Spleen (tissue), 11 donors: ENCODE data around the gene TMEM243. TPM values are rescaled to one million over a fixed set of nuclear protein-coding genes. Genes with fewer than 3 reads are reported as not detected.

Source experiments
- DNase-seq: peaks from one replicate; pipeline ENCODE4 v3.0.0-alpha.2; 2020
- H3K27ac ChIP-seq, 8 donors: fragments of 200-600 bp; sonication (generic) in 7 of 8; 1 replicate in 4 of 8; 2 replicates in 4 of 8; pipeline versions ENCODE4 v1.5.0 to v1.8.0; 2016 to 2021; ENCODE audit warnings: inconsistent platforms in 4 of 8, mild to moderate bottlenecking in 4 of 8, moderate library complexity in 1 of 8
- H3K27me3 ChIP-seq, 7 donors: fragments of 200-600 bp; sonication (generic) in 6 of 7; replicated peaks in 1 of 7; 1 replicate in 4 of 7; 2 replicates in 3 of 7; pipeline versions ENCODE4 v1.5.0 to v1.8.0; 2016 to 2021; ENCODE audit warnings: inconsistent platforms in 3 of 7, mild to moderate bottlenecking in 1 of 7
- H3K36me3 ChIP-seq, 6 donors: fragments of 200-600 bp; sonication (generic) in 5 of 6; 1 replicate in 4 of 6; 2 replicates in 2 of 6; pipeline versions ENCODE4 v1.5.0 to v1.8.0; 2016 to 2021; ENCODE audit warnings: inconsistent platforms in 2 of 6
- H3K4me1 ChIP-seq, 6 donors: fragments of 200-600 bp; sonication (generic) in 5 of 6; 1 replicate in 3 of 6; 2 replicates in 3 of 6; pipeline versions ENCODE4 v1.5.0 to v1.8.0; 2016 to 2021; ENCODE audit warnings: inconsistent platforms in 3 of 6
- H3K4me3 ChIP-seq, 8 donors: fragments of 200-600 bp; sonication (generic) in 7 of 8; 1 replicate in 4 of 8; 2 replicates in 4 of 8; pipeline versions ENCODE4 v1.5.0 to v1.8.0; 2016 to 2021; ENCODE audit warnings: inconsistent platforms in 4 of 8, mild to moderate bottlenecking in 4 of 8, moderate library complexity in 2 of 8
- H3K9me3 ChIP-seq, 8 donors: fragments of 200-600 bp; sonication (generic) in 7 of 8; 1 replicate in 4 of 8; 2 replicates in 4 of 8; pipeline versions ENCODE4 v1.5.0 to v1.8.0; 2016 to 2021; ENCODE audit warnings: inconsistent platforms in 4 of 8
- POLR2A ChIP-seq, 3 donors: fragments of 450-650 bp; IDR thresholded peaks; one replicate each; pipeline ENCODE4 v1.5.1; 2017; ENCODE audit warnings: antibody characterized with exemption in 3 of 3, mild to moderate bottlenecking in 1 of 3
- POLR2AphosphoS5 ChIP-seq, 3 donors: sonication (generic); formaldehyde crosslinking; IDR thresholded peaks; one replicate each; pipeline ENCODE4 v1.5.1; 2017; ENCODE audit warnings: antibody characterized with exemption in 3 of 3
- WGBS, 5 donors: extraction: QIAGEN DNeasy Blood & Tissue Kit in 3 of 5; methylation state at CpG; one replicate each; pipeline versions ENCODE4 v1.1.5 to v1.1.7; 2013 to 2018; 5-methylcytosine and 5-hydroxymethylcytosine counted together
- intact Hi-C: fragments of 100-400 bp; cut with DNase I; formaldehyde crosslinking; loops from one replicate; pipeline ENCODE4 v1.15.0; 2023; ENCODE audit warnings: low total_unique reads
- polyA plus RNA-seq, 3 donors: library from polyadenylated mRNA; stranded (reverse); fragments of 200-250 nt; gene quantifications; one replicate each; pipeline ENCODE4 v1.2.1, GENCODE V29; 2013
- total RNA-seq, 7 donors: library from RNA; depleted of rRNA in 3 of 7; stranded (reverse); fragments of >200 nt in 3 of 7; fragmentation: NEBNext Ultra II Directional in 4 of 7; extraction: Animal tissue kit (Norgen Biotek cat#: 25700) in 4 of 7; gene quantifications; one replicate each; pipeline versions ENCODE4 v1.1.0 to v1.2.1, GENCODE V29; 2016 to 2021
- TF ChIP-seq, protein P1 (sequence below), 11 experiments: fragments of 200-600 bp in 7 of 11; fragments of 450-650 bp in 4 of 11; sonication (generic) in 4 of 11; IDR thresholded peaks in 8 of 11; conservative IDR thresholded peaks in 3 of 11; 1 replicate in 7 of 11; 2 replicates in 4 of 11; pipeline versions ENCODE4 v1.4.0 to v1.8.0; 2016 to 2021; ENCODE audit warnings: antibody characterized with exemption in 11 of 11, inconsistent platforms in 4 of 11, mild to moderate bottlenecking in 1 of 11
- donor health status: healthy with polysubstance abuse.
- donor health status: DM: no; HTN: no; CAD: no; lungs with moderate emphysema.
- donor health status: DM: no; HTN: no; CAD: no.
- donor health status: Bipolar disorder and iron deficiency.
- donor health status: healthy.
- donor health status: DM: no; HTN: no; CAD: no.
- donor health status: DM: yes; HTN: yes; CAD: no.

The TMEM243 gene
- total and polyA plus RNA-seq, 10 donors = 45.4 to 144 (median 86.4) TPM

- Histone ChIP-seq H3K36me3 (no peaks in the 10 kb centered on the region), H3K4me3 (peak within 1 kb of the TSS; percentile 54 to 96 (median 86)), H3K4me1 (peaks cover 29 to 57% (median 49%) of the 10 kb centered on the region in 6 donors), H3K27ac (peak within 1 kb of the TSS; percentile 92 to 99 (median 98)), H3K27me3 (no peaks in the 10 kb centered on the region), H3K9me3 (no peaks in the 10 kb centered on the region)
- DNase-seq = peak; percentile 98
- intact Hi-C loops = no loop called here
- TF ChIP-seq, protein P1, sequence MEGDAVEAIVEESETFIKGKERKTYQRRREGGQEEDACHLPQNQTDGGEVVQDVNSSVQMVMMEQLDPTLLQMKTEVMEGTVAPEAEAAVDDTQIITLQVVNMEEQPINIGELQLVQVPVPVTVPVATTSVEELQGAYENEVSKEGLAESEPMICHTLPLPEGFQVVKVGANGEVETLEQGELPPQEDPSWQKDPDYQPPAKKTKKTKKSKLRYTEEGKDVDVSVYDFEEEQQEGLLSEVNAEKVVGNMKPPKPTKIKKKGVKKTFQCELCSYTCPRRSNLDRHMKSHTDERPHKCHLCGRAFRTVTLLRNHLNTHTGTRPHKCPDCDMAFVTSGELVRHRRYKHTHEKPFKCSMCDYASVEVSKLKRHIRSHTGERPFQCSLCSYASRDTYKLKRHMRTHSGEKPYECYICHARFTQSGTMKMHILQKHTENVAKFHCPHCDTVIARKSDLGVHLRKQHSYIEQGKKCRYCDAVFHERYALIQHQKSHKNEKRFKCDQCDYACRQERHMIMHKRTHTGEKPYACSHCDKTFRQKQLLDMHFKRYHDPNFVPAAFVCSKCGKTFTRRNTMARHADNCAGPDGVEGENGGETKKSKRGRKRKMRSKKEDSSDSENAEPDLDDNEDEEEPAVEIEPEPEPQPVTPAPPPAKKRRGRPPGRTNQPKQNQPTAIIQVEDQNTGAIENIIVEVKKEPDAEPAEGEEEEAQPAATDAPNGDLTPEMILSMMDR (IDR thresholded peaks at IDR 0.05 in 8 of 11, conservative IDR thresholded peaks at IDR 0.05 in 3 of 11) = peak in 3 of 11 experiments; percentile 26 to 30 (median 28)
- peak; percentile 90 to 96 (median 92) for TF ChIP-seq POLR2AphosphoS5 (IDR thresholded peaks at IDR 0.05)
- peak; percentile 26 to 42 (median 32) for TF ChIP-seq POLR2A (IDR thresholded peaks at IDR 0.05)
- WGBS, 5 donors = 0 to 1% (median 0%) methylated on average over 61 to 71 of the region's 71 CpGs
Observed at GRCh38 chr7:87152112-87152896, 67.2 kb downstream of the TMEM243 start, which contains the start of gene DMTF1. DMTF1 (plus strand) TSS chr7:87152453; CDS start chr7:87164942, 12,489 bp downstream.

GRCh38 chr7:87151729-87152111 lies 67.8 kb downstream of the TMEM243 start:
- TF ChIP-seq, protein P1 (IDR thresholded peaks at IDR 0.05 in 8 of 11, conservative IDR thresholded peaks at IDR 0.05 in 3 of 11) = no peak
- no peak for TF ChIP-seq POLR2AphosphoS5 (IDR thresholded peaks at IDR 0.05)
- TF ChIP-seq POLR2A (IDR thresholded peaks at IDR 0.05) = no peak
- Histone ChIP-seq H3K9me3 (no peaks in the 10 kb centered on the region), H3K4me1 (peaks cover 29 to 51% (median 43%) of the 10 kb centered on the region in 6 donors), H3K4me3 (peak overlapping the region; percentile 54 to 96 (median 86)), H3K27ac (peak overlapping the region; percentile 92 to 99 (median 98)), H3K27me3 (no peaks in the 10 kb centered on the region), H3K36me3 (no peaks in the 10 kb centered on the region)
- intact Hi-C loops = no loop called here
- DNase-seq = no peak
- WGBS, 5 donors = 10 to 13% (median 12%) methylated on average over 13 of the region's 13 CpGs

GRCh38 chr7:87151002-87151728 lies 68.4 kb downstream of the TMEM243 start:
- Histone ChIP-seq H3K27ac (peak overlapping the region; percentile 92 to 99 (median 98)), H3K4me3 (peak overlapping the region in 4 of 8 donors; percentile 54 to 96 (median 88)), H3K4me1 (peaks cover 24 to 46% (median 38%) of the 10 kb centered on the region in 6 donors), H3K27me3 (no peaks in the 10 kb centered on the region), H3K9me3 (no peaks in the 10 kb centered on the region), H3K36me3 (no peaks in the 10 kb centered on the region)
- no peak for DNase-seq
- intact Hi-C loops = no loop called here
- TF ChIP-seq, protein P1 (IDR thresholded peaks at IDR 0.05 in 8 of 11, conservative IDR thresholded peaks at IDR 0.05 in 3 of 11) = no peak
- no peak for TF ChIP-seq POLR2AphosphoS5 (IDR thresholded peaks at IDR 0.05)
- TF ChIP-seq POLR2A (IDR thresholded peaks at IDR 0.05) = no peak
- 64 to 79% (median 74%) methylated on average over 9 of the region's 9 CpGs for WGBS, 5 donors
